ENCODE data around the gene SH3PXD2A.

Gene SH3PXD2A

GRCh38 chr10:103651783-103652476 lies 203.4 kb downstream of the SH3PXD2A start:
- TF ChIP-seq POLR2A (IDR thresholded peaks at IDR 0.05; ENCODE audit: low read depth, low read length) (no peak), POU2F2 (IDR thresholded peaks at IDR 0.05; ENCODE audit: low read depth, low read length) (no peak), SPI1 (IDR thresholded peaks at IDR 0.05; ENCODE audit: low read depth, low read length) (no peak), PAX5 (IDR thresholded peaks at IDR 0.05; ENCODE audit: insufficient read depth, low read length, severe bottlenecking) (no peak), TAF1 (IDR thresholded peaks at IDR 0.05; ENCODE audit: low read depth, low read length) (no peak), POLR2AphosphoS5 (IDR thresholded peaks at IDR 0.05; ENCODE audit: low read depth, low read length) (no peak)
- FAIRE-seq: no peak
- no peak for DNase-seq (ENCODE audit: insufficient read length, low spot score)

GRCh38 chr10:103651333-103651732 lies 204.0 kb downstream of the SH3PXD2A start:
- FAIRE-seq (no peak), DNase-seq (ENCODE audit: insufficient read length, low spot score) (no peak)
- TF ChIP-seq POLR2AphosphoS5 (IDR thresholded peaks at IDR 0.05; ENCODE audit: low read depth, low read length) (no peak), POLR2A (IDR thresholded peaks at IDR 0.05; ENCODE audit: low read depth, low read length) (no peak), TAF1 (IDR thresholded peaks at IDR 0.05; ENCODE audit: low read depth, low read length) (no peak), SPI1 (IDR thresholded peaks at IDR 0.05; ENCODE audit: low read depth, low read length) (no peak), PAX5 (IDR thresholded peaks at IDR 0.05; ENCODE audit: insufficient read depth, low read length, severe bottlenecking) (no peak), POU2F2 (IDR thresholded peaks at IDR 0.05; ENCODE audit: low read depth, low read length) (no peak)

- FAIRE-seq: no peak
- no peak for TF ChIP-seq POLR2AphosphoS5 (IDR thresholded peaks at IDR 0.05; ENCODE audit: low read depth, low read length)
- TF ChIP-seq SPI1 (IDR thresholded peaks at IDR 0.05; ENCODE audit: low read depth, low read length): no peak
- no peak for TF ChIP-seq PAX5 (IDR thresholded peaks at IDR 0.05; ENCODE audit: insufficient read depth, low read length, severe bottlenecking)
- TF ChIP-seq POU2F2 (IDR thresholded peaks at IDR 0.05; ENCODE audit: low read depth, low read length): no peak
- TF ChIP-seq POLR2A (IDR thresholded peaks at IDR 0.05; ENCODE audit: low read depth, low read length): no peak
- TF ChIP-seq TAF1 (IDR thresholded peaks at IDR 0.05; ENCODE audit: low read depth, low read length): no peak
- DNase-seq (ENCODE audit: insufficient read length, low spot score): no peak
Measured at GRCh38 chr10:103649654-103650423, 205.5 kb downstream of the SH3PXD2A start.

- DNase-seq (ENCODE audit: insufficient read length, low spot score) (no peak), FAIRE-seq (no peak)
- TF ChIP-seq SPI1 (IDR thresholded peaks at IDR 0.05; ENCODE audit: low read depth, low read length): no peak
- TF ChIP-seq PAX5 (IDR thresholded peaks at IDR 0.05; ENCODE audit: insufficient read depth, low read length, severe bottlenecking): no peak
- no peak for TF ChIP-seq POLR2A (IDR thresholded peaks at IDR 0.05; ENCODE audit: low read depth, low read length)
Measured at GRCh38 chr10:103648636-103649532, 206.5 kb downstream of the SH3PXD2A start.

GRCh38 chr10:103648251-103648635 lies 207.1 kb downstream of the SH3PXD2A start:
- FAIRE-seq (no peak), DNase-seq (ENCODE audit: insufficient read length, low spot score) (no peak)
- TF ChIP-seq PAX5 (IDR thresholded peaks at IDR 0.05; ENCODE audit: insufficient read depth, low read length, severe bottlenecking): no peak
- TF ChIP-seq POLR2A (IDR thresholded peaks at IDR 0.05; ENCODE audit: low read depth, low read length): no peak
- no peak for TF ChIP-seq POU2F2 (IDR thresholded peaks at IDR 0.05; ENCODE audit: low read depth, low read length)
- no peak for TF ChIP-seq SPI1 (IDR thresholded peaks at IDR 0.05; ENCODE audit: low read depth, low read length)
- no peak for TF ChIP-seq POLR2AphosphoS5 (IDR thresholded peaks at IDR 0.05; ENCODE audit: low read depth, low read length)
- TF ChIP-seq TAF1 (IDR thresholded peaks at IDR 0.05; ENCODE audit: low read depth, low read length): no peak

- DNase-seq (ENCODE audit: insufficient read length, low spot score) (no peak), FAIRE-seq (no peak)
- TF ChIP-seq POLR2AphosphoS5 (IDR thresholded peaks at IDR 0.05; ENCODE audit: low read depth, low read length) (no peak), PAX5 (IDR thresholded peaks at IDR 0.05; ENCODE audit: insufficient read depth, low read length, severe bottlenecking) (no peak), POLR2A (IDR thresholded peaks at IDR 0.05; ENCODE audit: low read depth, low read length) (no peak), POU2F2 (IDR thresholded peaks at IDR 0.05; ENCODE audit: low read depth, low read length) (no peak), SPI1 (IDR thresholded peaks at IDR 0.05; ENCODE audit: low read depth, low read length) (no peak), TAF1 (IDR thresholded peaks at IDR 0.05; ENCODE audit: low read depth, low read length) (no peak)
Measured at GRCh38 chr10:103646304-103646703, 209.1 kb downstream of the SH3PXD2A start.

- DNase-seq (ENCODE audit: insufficient read length, low spot score): no peak
- peak; percentile 44; the same call in 1 of the 2 replicates for TF ChIP-seq SPI1 (IDR thresholded peaks at IDR 0.05; ENCODE audit: low read depth, low read length)
- TF ChIP-seq TAF1 (IDR thresholded peaks at IDR 0.05; ENCODE audit: low read depth, low read length): no peak
- no peak for FAIRE-seq
Measured at GRCh38 chr10:103645141-103646054, 210.0 kb downstream of the SH3PXD2A start.

GRCh38 chr10:103643381-103643780 lies 212.0 kb downstream of the SH3PXD2A start:
- no peak for FAIRE-seq
- TF ChIP-seq POU2F2 (IDR thresholded peaks at IDR 0.05; ENCODE audit: low read depth, low read length): no peak
- TF ChIP-seq POLR2AphosphoS5 (IDR thresholded peaks at IDR 0.05; ENCODE audit: low read depth, low read length): no peak
- TF ChIP-seq PAX5 (IDR thresholded peaks at IDR 0.05; ENCODE audit: insufficient read depth, low read length, severe bottlenecking): no peak
- no peak for TF ChIP-seq TAF1 (IDR thresholded peaks at IDR 0.05; ENCODE audit: low read depth, low read length)
- no peak for TF ChIP-seq SPI1 (IDR thresholded peaks at IDR 0.05; ENCODE audit: low read depth, low read length)
- no peak for TF ChIP-seq POLR2A (IDR thresholded peaks at IDR 0.05; ENCODE audit: low read depth, low read length)

More at GRCh38 chr10:103643381-103643780, 212.0 kb downstream of the SH3PXD2A start:
- DNase-seq (ENCODE audit: insufficient read length, low spot score): no peak

All from GM12891 (cell line).